Ammon's horn (tissue), 1 donor: Measurements from ENCODE around the gene NES.

Source experiments
- DNase-seq: peaks from one replicate; pipeline ENCODE4 v3.0.0-alpha.2; 2016; ENCODE audit warnings: low spot score

NES gene

GRCh38 chr1:156676820-156677615 is at the start of gene NES:
NES (minus strand) TSS chr1:156677407; CDS start chr1:156677264, 143 bp downstream.
- peak; percentile 48 for DNase-seq

GRCh38 chr1:156726549-156727226 is 49.5 kb upstream of the NES start:
- peak; percentile 47 for DNase-seq

- peak; percentile 92 for DNase-seq
These were observed 48.6 kb upstream of the NES start for GRCh38 chr1:156725683-156726280.

- no peak for DNase-seq
These were observed 44.3 kb upstream of the NES start for GRCh38 chr1:156721535-156721934.

- DNase-seq, result no peak
These were observed 43.9 kb upstream of the NES start for GRCh38 chr1:156721131-156721530.

- no peak for DNase-seq
These were observed 40.1 kb upstream of the NES start for GRCh38 chr1:156717351-156717750.

- no peak for DNase-seq
These were observed 37.6 kb upstream of the NES start for GRCh38 chr1:156714830-156715229.

- DNase-seq, result no peak
These were observed 35.4 kb upstream of the NES start for GRCh38 chr1:156712626-156713025.

- DNase-seq, result no peak
These were observed 34.0 kb upstream of the NES start for GRCh38 chr1:156711011-156711817.

- DNase-seq, result peak; percentile 62
These were observed 32.7 kb upstream of the NES start for GRCh38 chr1:156709757-156710489.

GRCh38 chr1:156709031-156709430 is 31.8 kb upstream of the NES start:
- no peak for DNase-seq

GRCh38 chr1:156708218-156708661 is 31.0 kb upstream of the NES start:
- no peak for DNase-seq

GRCh38 chr1:156707417-156708217 is 30.4 kb upstream of the NES start:
- no peak for DNase-seq

- no peak for DNase-seq
These were observed 29.6 kb upstream of the NES start for GRCh38 chr1:156706657-156707416.

- DNase-seq, result peak; percentile 35
These were observed 28.9 kb upstream of the NES start for GRCh38 chr1:156705918-156706656.

- no peak for DNase-seq
These were observed 28.2 kb upstream of the NES start, which contains the start of gene CRABP2 for GRCh38 chr1:156705321-156705917. CRABP2 (minus strand) TSS chr1:156705583; CDS start chr1:156705446, 137 bp downstream.

GRCh38 chr1:156704930-156705320 is 27.7 kb upstream of the NES start:
- DNase-seq, result no peak

GRCh38 chr1:156704166-156704711 is 27.0 kb upstream of the NES start:
- DNase-seq, result no peak
